HEK293 (cell line): ENCODE measurements around the gene EPM2A.

Experiments used
- CTCF ChIA-PET: fragments of 350-600 bp; formaldehyde crosslinking; extraction: SDS; loops from one replicate; lab custom pipeline; 2021; ENCODE audit warnings: antibody characterized with exemption; lab: Yijun Ruan, JAX
- POLR2A ChIA-PET: fragments of 300-600 bp; formaldehyde crosslinking; extraction: SDS; loops from one replicate; lab custom pipeline; 2020; ENCODE audit warnings: antibody characterized with exemption, inconsistent platforms; lab: Yijun Ruan, JAX
- H3K27ac ChIP-seq: fragments of 200-500 bp; sonication (Bioruptor generic); 2 replicates; pipeline ENCODE4 v1.5.1; 2014; ENCODE audit warnings: low read depth, low read length, control low read depth, inconsistent platforms; ENCODE audit errors: extremely low read depth
- H3K36me3 ChIP-seq, 2 experiments: fragments of 200-500 bp in 1 of 2; sonication (Bioruptor generic) in 1 of 2; 1 replicate in 1 of 2; 2 replicates in 1 of 2; pipeline ENCODE4 v1.5.1; 2014 to 2017; ENCODE audit warnings: inconsistent platforms in 2 of 2, low read length in 2 of 2; ENCODE audit not compliant: control insufficient read depth in 2 of 2, insufficient read depth in 1 of 2
- H3K4me1 ChIP-seq: fragments of 200-500 bp; sonication (Bioruptor generic); 2 replicates; pipeline ENCODE4 v1.5.1; 2014; ENCODE audit warnings: mild to moderate bottlenecking, low read length, inconsistent platforms; ENCODE audit not compliant: control insufficient read depth, insufficient read depth
- H3K4me3 ChIP-seq: 2 replicates; pipeline ENCODE4 v1.5.1; 2011; ENCODE audit warnings: low read depth, mild to moderate bottlenecking, control low read depth, low read length, moderate library complexity
- H3K9me3 ChIP-seq: fragments of 200-500 bp; sonication (Bioruptor generic); 2 replicates; pipeline ENCODE4 v1.5.1; 2014; ENCODE audit warnings: low read depth, low read length, inconsistent platforms; ENCODE audit not compliant: control insufficient read depth, insufficient read depth
- MEIS1 ChIP-seq: sonication (generic); formaldehyde crosslinking; IDR thresholded peaks from 2 replicates; pipeline ENCODE4 v1.8.1; 2022; ENCODE audit warnings: missing genetic modification reagents, mild to moderate bottlenecking, borderline replicate concordance
- SP7 ChIP-seq: fragments of 450-650 bp; formaldehyde crosslinking; IDR thresholded peaks from 2 replicates; pipeline ENCODE4 v1.5.1; 2016; ENCODE audit warnings: missing biosample characterization, missing genetic modification characterization
- ZBTB17 ChIP-seq: fragments of 450-650 bp; formaldehyde crosslinking; IDR thresholded peaks from 2 replicates; pipeline ENCODE4 v1.5.1; 2016; ENCODE audit warnings: missing biosample characterization, missing genetic modification characterization
- ZNF341 ChIP-seq: fragments of 450-650 bp; formaldehyde crosslinking; IDR thresholded peaks from 2 replicates; pipeline ENCODE4; 2016; ENCODE audit warnings: low read depth, missing biosample characterization, missing genetic modification characterization
- ZNF366 ChIP-seq: fragments of 450-650 bp; formaldehyde crosslinking; conservative IDR thresholded peaks from 2 replicates; pipeline ENCODE4 v1.5.1; 2016; ENCODE audit warnings: missing biosample characterization, missing genetic modification characterization
- ZNF571 ChIP-seq: fragments of 450-650 bp; formaldehyde crosslinking; IDR thresholded peaks from 2 replicates; pipeline ENCODE4 v1.5.0; 2017; ENCODE audit warnings: missing biosample characterization, missing genetic modification characterization
- ZNF629 ChIP-seq: fragments of 450-650 bp; formaldehyde crosslinking; IDR thresholded peaks from 2 replicates; pipeline ENCODE4 v1.5.1; 2017; ENCODE audit warnings: missing biosample characterization, missing genetic modification characterization
- ZNF707 ChIP-seq: fragments of 450-650 bp; formaldehyde crosslinking; IDR thresholded peaks from 2 replicates; pipeline ENCODE4 v1.5.1; 2016; ENCODE audit warnings: missing biosample characterization, missing genetic modification characterization
- TF ChIP-seq, protein P1 (sequence below): fragments of 450-650 bp; formaldehyde crosslinking; IDR thresholded peaks from 2 replicates; pipeline ENCODE4 v1.5.1; 2016; ENCODE audit warnings: missing biosample characterization, missing genetic modification characterization
- TF ChIP-seq, protein P2 (sequence below): IDR thresholded peaks from 2 replicates; pipeline ENCODE4 v1.6.1; 2011; ENCODE audit warnings: mild to moderate bottlenecking, low read depth, low read length, borderline replicate concordance
- TF ChIP-seq, protein P3 (sequence below): fragments of 450-650 bp; IDR thresholded peaks from 2 replicates; pipeline ENCODE4 v1.5.1; 2018; ENCODE audit warnings: missing biosample characterization, missing genetic modification characterization
- TF ChIP-seq, protein P4 (sequence below): fragments of 450-650 bp; formaldehyde crosslinking; IDR thresholded peaks from 2 replicates; pipeline ENCODE4 v1.5.1; 2016; ENCODE audit warnings: missing biosample characterization, missing genetic modification characterization
- TF ChIP-seq, protein P5 (sequence below): fragments of 450-650 bp; formaldehyde crosslinking; IDR thresholded peaks from 2 replicates; pipeline ENCODE4 v1.5.1; 2016; ENCODE audit warnings: missing biosample characterization, missing genetic modification characterization

Gene EPM2A

DNA sequence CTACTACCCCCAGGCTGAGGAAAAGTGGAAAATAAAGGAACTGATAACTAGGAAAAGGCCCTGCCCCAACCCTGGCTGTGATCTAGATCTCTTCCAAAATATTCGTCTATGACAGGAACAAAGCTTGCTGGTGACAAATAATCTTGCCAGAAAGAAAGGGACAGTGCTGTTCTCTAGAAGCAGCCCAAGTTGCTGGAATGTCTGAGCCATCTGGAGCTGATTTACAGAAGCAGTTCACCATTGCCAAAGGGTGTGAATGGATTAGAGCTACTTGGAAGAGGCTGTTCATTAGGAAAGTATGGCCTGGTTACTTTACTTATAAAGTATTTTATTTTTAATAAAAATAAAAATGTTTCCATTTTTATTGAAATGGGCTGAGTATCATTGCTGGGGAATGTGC is 146.3 kb downstream of the EPM2A start:
- TF ChIP-seq, protein P1, sequence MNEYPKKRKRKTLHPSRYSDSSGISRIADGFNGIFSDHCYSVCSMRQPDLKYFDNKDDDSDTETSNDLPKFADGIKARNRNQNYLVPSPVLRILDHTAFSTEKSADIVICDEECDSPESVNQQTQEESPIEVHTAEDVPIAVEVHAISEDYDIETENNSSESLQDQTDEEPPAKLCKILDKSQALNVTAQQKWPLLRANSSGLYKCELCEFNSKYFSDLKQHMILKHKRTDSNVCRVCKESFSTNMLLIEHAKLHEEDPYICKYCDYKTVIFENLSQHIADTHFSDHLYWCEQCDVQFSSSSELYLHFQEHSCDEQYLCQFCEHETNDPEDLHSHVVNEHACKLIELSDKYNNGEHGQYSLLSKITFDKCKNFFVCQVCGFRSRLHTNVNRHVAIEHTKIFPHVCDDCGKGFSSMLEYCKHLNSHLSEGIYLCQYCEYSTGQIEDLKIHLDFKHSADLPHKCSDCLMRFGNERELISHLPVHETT: no peak

DNA sequence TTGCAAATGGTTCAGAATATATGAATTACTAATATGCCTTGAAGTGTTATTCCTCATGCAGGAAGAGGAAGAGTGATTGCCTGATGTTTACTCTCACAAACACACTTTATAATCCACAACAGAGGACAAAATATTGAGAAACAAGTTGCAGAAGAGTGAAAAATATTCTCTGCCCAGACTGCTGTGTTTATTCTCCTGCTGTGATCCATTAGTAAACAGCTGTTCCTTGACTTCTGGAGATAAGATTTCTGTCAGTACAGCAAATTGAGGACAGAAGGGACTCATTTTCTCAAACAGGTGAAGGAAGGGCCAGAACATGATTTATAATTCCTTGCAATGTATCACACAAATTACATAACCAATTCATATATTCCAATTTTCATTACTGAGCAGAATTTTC is 148.0 kb downstream of the EPM2A start:
- POLR2A ChIA-PET: no interaction called here
- H3K27ac ChIP-seq: no peak overlapping the region
- H3K4me3 ChIP-seq: no peak overlapping the region
- no peaks in the 10 kb centered on the region for H3K4me1 ChIP-seq
- H3K9me3 ChIP-seq: no peaks in the 10 kb centered on the region
- CTCF ChIA-PET: no interaction called here
- H3K36me3 ChIP-seq: no peaks in the 10 kb centered on the region
- TF ChIP-seq, protein P2, sequence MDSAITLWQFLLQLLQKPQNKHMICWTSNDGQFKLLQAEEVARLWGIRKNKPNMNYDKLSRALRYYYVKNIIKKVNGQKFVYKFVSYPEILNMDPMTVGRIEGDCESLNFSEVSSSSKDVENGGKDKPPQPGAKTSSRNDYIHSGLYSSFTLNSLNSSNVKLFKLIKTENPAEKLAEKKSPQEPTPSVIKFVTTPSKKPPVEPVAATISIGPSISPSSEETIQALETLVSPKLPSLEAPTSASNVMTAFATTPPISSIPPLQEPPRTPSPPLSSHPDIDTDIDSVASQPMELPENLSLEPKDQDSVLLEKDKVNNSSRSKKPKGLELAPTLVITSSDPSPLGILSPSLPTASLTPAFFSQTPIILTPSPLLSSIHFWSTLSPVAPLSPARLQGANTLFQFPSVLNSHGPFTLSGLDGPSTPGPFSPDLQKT: no peak
- TF ChIP-seq ZBTB17 (tag by site-specific recombination) (no peak), ZNF341 (tag by site-specific recombination) (no peak), SP7 (tag by site-specific recombination) (no peak), ZNF366 (tag by site-specific recombination) (no peak), ZNF707 (tag by site-specific recombination) (no peak), ZNF629 (tag by site-specific recombination) (no peak)
- TF ChIP-seq, protein P3, sequence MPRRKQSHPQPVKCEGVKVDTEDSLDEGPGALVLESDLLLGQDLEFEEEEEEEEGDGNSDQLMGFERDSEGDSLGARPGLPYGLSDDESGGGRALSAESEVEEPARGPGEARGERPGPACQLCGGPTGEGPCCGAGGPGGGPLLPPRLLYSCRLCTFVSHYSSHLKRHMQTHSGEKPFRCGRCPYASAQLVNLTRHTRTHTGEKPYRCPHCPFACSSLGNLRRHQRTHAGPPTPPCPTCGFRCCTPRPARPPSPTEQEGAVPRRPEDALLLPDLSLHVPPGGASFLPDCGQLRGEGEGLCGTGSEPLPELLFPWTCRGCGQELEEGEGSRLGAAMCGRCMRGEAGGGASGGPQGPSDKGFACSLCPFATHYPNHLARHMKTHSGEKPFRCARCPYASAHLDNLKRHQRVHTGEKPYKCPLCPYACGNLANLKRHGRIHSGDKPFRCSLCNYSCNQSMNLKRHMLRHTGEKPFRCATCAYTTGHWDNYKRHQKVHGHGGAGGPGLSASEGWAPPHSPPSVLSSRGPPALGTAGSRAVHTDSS (tag by site-specific recombination): no peak
- TF ChIP-seq, protein P4, sequence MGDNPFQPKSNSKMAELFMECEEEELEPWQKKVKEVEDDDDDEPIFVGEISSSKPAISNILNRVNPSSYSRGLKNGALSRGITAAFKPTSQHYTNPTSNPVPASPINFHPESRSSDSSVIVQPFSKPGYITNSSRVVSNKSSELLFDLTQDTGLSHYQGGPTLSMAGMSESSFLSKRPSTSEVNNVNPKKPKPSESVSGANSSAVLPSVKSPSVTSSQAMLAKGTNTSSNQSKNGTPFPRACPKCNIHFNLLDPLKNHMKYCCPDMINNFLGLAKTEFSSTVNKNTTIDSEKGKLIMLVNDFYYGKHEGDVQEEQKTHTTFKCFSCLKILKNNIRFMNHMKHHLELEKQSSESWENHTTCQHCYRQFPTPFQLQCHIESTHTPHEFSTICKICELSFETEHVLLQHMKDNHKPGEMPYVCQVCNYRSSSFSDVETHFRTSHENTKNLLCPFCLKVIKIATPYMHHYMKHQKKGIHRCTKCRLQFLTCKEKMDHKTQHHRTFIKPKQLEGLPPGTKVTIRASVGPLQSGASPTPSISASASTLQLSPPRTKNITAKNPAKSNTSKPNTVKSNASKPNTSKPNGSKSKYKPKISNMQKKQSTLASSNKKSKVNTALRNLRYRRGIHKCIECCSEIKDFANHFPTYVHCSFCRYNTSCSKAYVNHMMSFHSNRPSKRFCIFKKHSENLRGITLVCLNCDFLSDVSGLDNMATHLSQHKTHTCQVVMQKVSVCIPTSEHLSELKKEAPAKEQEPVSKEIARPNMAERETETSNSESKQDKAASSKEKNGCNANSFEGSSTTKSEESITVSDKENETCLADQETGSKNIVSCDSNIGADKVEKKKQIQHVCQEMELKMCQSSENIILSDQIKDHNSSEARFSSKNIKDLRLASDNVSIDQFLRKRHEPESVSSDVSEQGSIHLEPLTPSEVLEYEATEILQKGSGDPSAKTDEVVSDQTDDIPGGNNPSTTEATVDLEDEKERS (tag by site-specific recombination): no peak
- TF ChIP-seq, protein P5, sequence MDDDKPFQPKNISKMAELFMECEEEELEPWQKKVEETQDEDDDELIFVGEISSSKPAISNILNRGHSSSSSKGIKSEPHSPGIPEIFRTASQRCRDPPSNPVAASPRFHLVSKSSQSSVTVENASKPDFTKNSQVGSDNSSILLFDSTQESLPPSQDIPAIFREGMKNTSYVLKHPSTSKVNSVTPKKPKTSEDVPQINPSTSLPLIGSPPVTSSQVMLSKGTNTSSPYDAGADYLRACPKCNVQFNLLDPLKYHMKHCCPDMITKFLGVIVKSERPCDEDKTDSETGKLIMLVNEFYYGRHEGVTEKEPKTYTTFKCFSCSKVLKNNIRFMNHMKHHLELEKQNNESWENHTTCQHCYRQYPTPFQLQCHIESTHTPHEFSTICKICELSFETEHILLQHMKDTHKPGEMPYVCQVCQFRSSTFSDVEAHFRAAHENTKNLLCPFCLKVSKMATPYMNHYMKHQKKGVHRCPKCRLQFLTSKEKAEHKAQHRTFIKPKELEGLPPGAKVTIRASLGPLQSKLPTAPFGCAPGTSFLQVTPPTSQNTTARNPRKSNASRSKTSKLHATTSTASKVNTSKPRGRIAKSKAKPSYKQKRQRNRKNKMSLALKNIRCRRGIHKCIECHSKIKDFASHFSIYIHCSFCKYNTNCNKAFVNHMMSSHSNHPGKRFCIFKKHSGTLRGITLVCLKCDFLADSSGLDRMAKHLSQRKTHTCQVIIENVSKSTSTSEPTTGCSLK (tag by site-specific recombination): no peak

More for the DNA sequence above, 146.3 kb downstream of the EPM2A start:
- H3K27ac ChIP-seq: no peak overlapping the region
- no peaks in the 10 kb centered on the region for H3K9me3 ChIP-seq
- no peaks in the 10 kb centered on the region for H3K36me3 ChIP-seq
- CTCF ChIA-PET: interaction anchor here (0.6 kb wide), 1 partner anchor 165 kb away, joined by 3 read pairs; no protein-coding TSS in a partner anchor
- POLR2A ChIA-PET: no interaction called here
- H3K4me1 ChIP-seq: no peaks in the 10 kb centered on the region
- H3K4me3 ChIP-seq: no peak overlapping the region

DNA sequence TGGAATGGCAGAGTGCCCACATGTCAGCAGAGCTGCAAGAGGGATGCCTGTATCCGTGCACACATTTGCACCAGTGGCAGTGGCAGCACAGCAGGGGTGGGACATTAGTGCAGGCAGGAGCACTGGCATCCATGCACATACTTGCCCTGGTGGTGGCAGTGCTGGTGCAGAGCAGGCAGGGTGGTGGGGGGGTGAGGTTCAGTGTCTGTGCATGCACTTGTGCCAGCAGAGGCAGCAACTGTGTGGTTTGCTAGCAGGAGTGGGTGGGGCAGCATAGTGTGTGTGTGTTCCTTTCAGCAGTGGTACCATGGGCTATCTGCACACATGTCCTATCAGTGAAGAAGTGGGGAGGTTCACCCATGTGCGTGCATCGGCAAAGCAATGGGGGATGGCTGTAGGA is 151.6 kb downstream of the EPM2A start:
- CTCF ChIA-PET: no interaction called here
- no peak overlapping the region for H3K27ac ChIP-seq
- H3K9me3 ChIP-seq: no peaks in the 10 kb centered on the region
- POLR2A ChIA-PET: no interaction called here
- no peaks in the 10 kb centered on the region for H3K36me3 ChIP-seq
- no peak for TF ChIP-seq ZNF571 (tag by site-specific recombination)
- no peak for TF ChIP-seq MEIS1 (CRISPR knock-in tag)
- H3K4me3 ChIP-seq: no peak overlapping the region
- H3K4me1 ChIP-seq: no peaks in the 10 kb centered on the region
